PC-3 (cell line): ENCODE results near the gene PSMF1. TPM values are rescaled to one million over a fixed set of nuclear protein-coding genes. Genes with fewer than 3 reads are reported as not detected.
A peak's percentile ranks its signal among the peaks of the same experiment; 100 is the strongest.

Experiments used
- ATAC-seq: fragments of 200-7000 bp; cut with Tn5 transposase; 2 replicates; pipeline ENCODE4 v1.9.1; 2020; ENCODE audit warnings: mild to moderate bottlenecking, moderate library complexity
- BruUV-seq: library from RNA; stranded (reverse); fragments of 400-500 nt; replicated peaks from 2 replicates; lab custom pipeline; 2021; lab: Mats Ljungman, UMichigan
- CTCF ChIA-PET: fragments of 300-600 bp; sonication (Branson Sonifier 250); formaldehyde crosslinking; loops from one replicate; lab custom pipeline; 2022; ENCODE audit warnings: antibody characterized with exemption; lab: Charles Lee
- POLR2A ChIA-PET: fragments of 300-600 bp; sonication (Branson Sonifier 250); formaldehyde crosslinking; loops from one replicate; lab custom pipeline; 2022; ENCODE audit warnings: antibody characterized with exemption; ENCODE audit not compliant: unreplicated experiment; lab: Charles Lee
- DNase-seq: peaks from one replicate; pipeline ENCODE4 v3.0.0-alpha.2; 2015
- H2AFZ ChIP-seq: fragments of 300-600 bp; sonication (generic); 2 replicates; pipeline ENCODE4 v1.6.0; 2016; ENCODE audit warnings: antibody characterized with exemption, low read length
- H3F3A ChIP-seq: fragments of 300-600 bp; sonication (generic); one replicate; pipeline ENCODE4 v1.6.0; 2017; ENCODE audit warnings: antibody characterized with exemption, low read length, control low read depth, mild to moderate bottlenecking; ENCODE audit not compliant: unreplicated experiment
- H3K27ac ChIP-seq: fragments of 300-600 bp; sonication (generic); 2 replicates; pipeline ENCODE4 v1.5.1; 2016; ENCODE audit warnings: mild to moderate bottlenecking, low read length
- H3K27me3 ChIP-seq: fragments of 300-600 bp; sonication (generic); 2 replicates; pipeline ENCODE4 v1.6.1; 2016; ENCODE audit warnings: low read length, mixed read lengths
- H3K36me3 ChIP-seq: fragments of 300-600 bp; sonication (generic); 2 replicates; pipeline ENCODE4 v1.6.1; 2016; ENCODE audit warnings: low read depth, mixed run types, low read length, mixed read lengths
- H3K4me1 ChIP-seq: fragments of 300-600 bp; sonication (generic); 2 replicates; pipeline ENCODE4 v1.5.1; 2016; ENCODE audit warnings: low read length; ENCODE audit not compliant: insufficient read depth
- H3K4me2 ChIP-seq: fragments of 300-600 bp; sonication (generic); 2 replicates; pipeline ENCODE4 v1.6.0; 2016; ENCODE audit warnings: low read length
- H3K4me3 ChIP-seq: fragments of 300-600 bp; sonication (generic); 2 replicates; pipeline ENCODE4 v1.5.1; 2016; ENCODE audit warnings: mild to moderate bottlenecking, low read length, mixed read lengths
- H3K79me2 ChIP-seq: fragments of 300-600 bp; sonication (generic); 2 replicates; pipeline ENCODE4 v1.6.1; 2017; ENCODE audit warnings: low read length, mixed read lengths
- H3K9ac ChIP-seq: fragments of 300-600 bp; sonication (generic); 2 replicates; pipeline ENCODE4 v1.6.0; 2016; ENCODE audit warnings: mild to moderate bottlenecking, low read length
- H3K9me2 ChIP-seq: fragments of 300-600 bp; sonication (generic); replicated peaks from 2 replicates; pipeline ENCODE4 v1.6.1; 2016; ENCODE audit warnings: mixed run types, low read length, mixed read lengths
- H3K9me3 ChIP-seq: fragments of 300-600 bp; sonication (generic); 2 replicates; pipeline ENCODE4 v1.6.1; 2016; ENCODE audit warnings: low read length, mixed read lengths
- H4K20me1 ChIP-seq: fragments of 300-600 bp; sonication (generic); 2 replicates; pipeline ENCODE4 v1.6.1; 2016; ENCODE audit warnings: low read length, mixed read lengths
- EZH2 ChIP-seq: fragments of 300-600 bp; sonication (generic); IDR thresholded peaks from one replicate; pipeline ENCODE4 v1.6.1; 2017; ENCODE audit warnings: antibody characterized with exemption, mild to moderate bottlenecking, low read length; ENCODE audit not compliant: unreplicated experiment
- EZH2phosphoT487 ChIP-seq: fragments of 300-600 bp; sonication (generic); IDR thresholded peaks from 2 replicates; pipeline ENCODE4 v1.6.1; 2018; ENCODE audit warnings: mild to moderate bottlenecking, antibody characterized with exemption, low read length, borderline replicate concordance
- intact Hi-C: fragments of 100-400 bp; cut with micrococcal nuclease; formaldehyde crosslinking; loops from 2 replicates; pipeline ENCODE4 v1.9.0; 2023
- total RNA-seq: library from RNA; depleted of rRNA; stranded (reverse); fragments of >200 nt; gene quantifications from 2 replicates; pipeline ENCODE4 v1.2.3, GENCODE V29; 2014
- TF ChIP-seq, protein P1 (sequence below): fragments of 300-600 bp; sonication (generic); conservative IDR thresholded peaks from 2 replicates; pipeline ENCODE4 v1.5.1; 2017; ENCODE audit warnings: antibody characterized with exemption, low read depth, mild to moderate bottlenecking, low read length

Gene PSMF1
- total RNA-seq, 1 experiment from 2014 or later = 60.8 TPM

DNA sequence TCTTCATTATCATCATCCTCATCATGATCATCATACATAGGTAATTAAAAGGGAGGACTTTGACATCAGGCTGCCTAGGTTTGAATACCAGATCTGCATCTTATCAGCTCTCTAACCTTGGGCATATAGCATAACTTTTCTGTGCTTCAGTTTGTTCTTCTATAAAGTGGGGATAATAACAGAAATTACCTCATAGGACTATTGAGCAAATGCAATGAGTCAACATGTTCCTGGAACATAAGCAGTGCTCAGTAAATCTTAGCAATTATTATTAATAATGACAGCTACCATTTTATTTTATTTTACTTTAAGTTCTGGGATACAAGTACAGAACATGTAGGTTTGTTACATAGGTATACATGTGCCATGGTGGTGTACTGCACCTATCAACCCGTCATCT lies 92.1 kb downstream of the PSMF1 start:
- H2AFZ ChIP-seq = no peak overlapping the region
- no peaks in the 10 kb centered on the region for H3K36me3 ChIP-seq
- intact Hi-C loops = loop anchor here (5.0 kb wide), 1 partner anchor 93 kb away; the partner anchor contains the start of gene PSMF1
- H3K27me3 ChIP-seq = no peaks in the 10 kb centered on the region
- no peaks in the 10 kb centered on the region for H3K9me2 ChIP-seq
- POLR2A ChIA-PET = no interaction called here
- no peak overlapping the region for H3K4me3 ChIP-seq
- H3K9ac ChIP-seq = no peak overlapping the region
- H4K20me1 ChIP-seq = no peaks in the 10 kb centered on the region
- no peak overlapping the region for H3K4me2 ChIP-seq
- DNase-seq (no peak), ATAC-seq (no peak)
- H3K27ac ChIP-seq = no peak overlapping the region
- no TSS peak for BruUV-seq
- 0 out of 2 replicates have a peak, but pooled peaks cover 3% of the 10 kb centered on the region for H3K4me1 ChIP-seq
- no peaks in the 10 kb centered on the region for H3K9me3 ChIP-seq
- H3F3A ChIP-seq = no peaks in the 10 kb centered on the region
- H3K79me2 ChIP-seq = no peaks in the 10 kb centered on the region
- CTCF ChIA-PET = interaction anchor here (0.7 kb wide), 1 partner anchor 23 kb away, joined by 3 read pairs; no protein-coding TSS in a partner anchor
- TF ChIP-seq, protein P1, sequence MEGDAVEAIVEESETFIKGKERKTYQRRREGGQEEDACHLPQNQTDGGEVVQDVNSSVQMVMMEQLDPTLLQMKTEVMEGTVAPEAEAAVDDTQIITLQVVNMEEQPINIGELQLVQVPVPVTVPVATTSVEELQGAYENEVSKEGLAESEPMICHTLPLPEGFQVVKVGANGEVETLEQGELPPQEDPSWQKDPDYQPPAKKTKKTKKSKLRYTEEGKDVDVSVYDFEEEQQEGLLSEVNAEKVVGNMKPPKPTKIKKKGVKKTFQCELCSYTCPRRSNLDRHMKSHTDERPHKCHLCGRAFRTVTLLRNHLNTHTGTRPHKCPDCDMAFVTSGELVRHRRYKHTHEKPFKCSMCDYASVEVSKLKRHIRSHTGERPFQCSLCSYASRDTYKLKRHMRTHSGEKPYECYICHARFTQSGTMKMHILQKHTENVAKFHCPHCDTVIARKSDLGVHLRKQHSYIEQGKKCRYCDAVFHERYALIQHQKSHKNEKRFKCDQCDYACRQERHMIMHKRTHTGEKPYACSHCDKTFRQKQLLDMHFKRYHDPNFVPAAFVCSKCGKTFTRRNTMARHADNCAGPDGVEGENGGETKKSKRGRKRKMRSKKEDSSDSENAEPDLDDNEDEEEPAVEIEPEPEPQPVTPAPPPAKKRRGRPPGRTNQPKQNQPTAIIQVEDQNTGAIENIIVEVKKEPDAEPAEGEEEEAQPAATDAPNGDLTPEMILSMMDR = no peak
- TF ChIP-seq EZH2phosphoT487 (no peak), EZH2 (no peak)

DNA sequence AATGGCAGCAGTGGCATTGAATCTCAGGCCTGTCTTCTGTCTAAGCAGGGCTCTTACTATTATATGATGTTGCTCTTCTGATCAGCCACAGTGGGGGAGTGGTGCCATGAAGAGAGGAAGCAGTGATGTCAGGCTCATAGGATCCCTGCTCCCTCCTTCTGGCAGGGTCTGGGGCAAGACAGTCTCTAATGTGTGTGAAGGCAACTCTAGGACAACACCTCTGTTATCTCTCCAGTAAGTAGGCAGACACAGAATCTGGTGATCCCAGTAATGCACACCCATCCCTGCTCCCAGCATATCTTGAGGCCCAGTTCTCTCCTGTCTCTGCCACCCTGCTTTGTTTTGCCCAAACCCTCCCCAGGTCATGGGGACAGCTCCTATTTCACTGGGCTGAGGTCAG lies 93.6 kb downstream of the PSMF1 start:
- DNase-seq (no peak), ATAC-seq (no peak)
- Histone ChIP-seq H3K9me2 (no peaks in the 10 kb centered on the region), H3K9me3 (no peaks in the 10 kb centered on the region), H3K4me3 (no peak overlapping the region), H3K79me2 (no peaks in the 10 kb centered on the region), H2AFZ (0 out of 2 replicates have a peak overlapping the region, but pooled peaks have one; percentile 62), H3K4me2 (no peak overlapping the region), H3K36me3 (no peaks in the 10 kb centered on the region), H4K20me1 (no peaks in the 10 kb centered on the region), H3K27ac (no peak overlapping the region), H3K4me1 (0 out of 2 replicates have a peak, but pooled peaks cover 3% of the 10 kb centered on the region), H3K27me3 (no peaks in the 10 kb centered on the region), H3K9ac (no peak overlapping the region), H3F3A (no peaks in the 10 kb centered on the region)
- no TSS peak for BruUV-seq
- CTCF ChIA-PET = no interaction called here
- no peak for TF ChIP-seq EZH2phosphoT487
- TF ChIP-seq, protein P1 = no peak
- no peak for TF ChIP-seq EZH2
- intact Hi-C loops = loop anchor here (5.0 kb wide), 1 partner anchor 95 kb away; the partner anchor contains the start of gene PSMF1
- POLR2A ChIA-PET = no interaction called here
